Hepatocyte (in vitro differentiated cells): ENCODE data around the gene BBX. TPM values are rescaled to one million over a fixed set of nuclear protein-coding genes. Genes with fewer than 3 reads are reported as not detected.

Experiments
- DNase-seq: peaks from one replicate; pipeline ENCODE4 v3.0.0-alpha.2; 2016; ENCODE audit warnings: low spot score
- H2AFZ ChIP-seq: fragments of 200-600 bp; sonication (generic); 2 replicates; pipeline ENCODE4 v1.6.0; 2016; ENCODE audit warnings: antibody characterized with exemption, mild to moderate bottlenecking
- H3K27ac ChIP-seq: fragments of 200-600 bp; sonication (generic); 2 replicates; pipeline ENCODE4 v1.5.1; 2016; ENCODE audit warnings: mild to moderate bottlenecking
- H3K27me3 ChIP-seq: fragments of 200-600 bp; sonication (generic); 2 replicates; pipeline ENCODE4 v1.6.1; 2016
- H3K36me3 ChIP-seq: fragments of 200-600 bp; sonication (generic); replicated peaks from 2 replicates; pipeline ENCODE4 v1.5.1; 2016; ENCODE audit warnings: low read depth; ENCODE audit not compliant: insufficient read depth
- H3K4me1 ChIP-seq: fragments of 200-600 bp; sonication (generic); 2 replicates; pipeline ENCODE4 v1.5.1; 2016; ENCODE audit warnings: mild to moderate bottlenecking, moderate library complexity; ENCODE audit not compliant: insufficient read depth
- H3K4me2 ChIP-seq: fragments of 200-600 bp; sonication (generic); 2 replicates; pipeline ENCODE4 v1.6.0; 2016
- H3K4me3 ChIP-seq: fragments of 200-600 bp; sonication (generic); 2 replicates; pipeline ENCODE4 v1.5.1; 2016; ENCODE audit warnings: mild to moderate bottlenecking
- H3K79me2 ChIP-seq: fragments of 200-600 bp; sonication (generic); 2 replicates; pipeline ENCODE4 v1.6.0; 2017; ENCODE audit warnings: mild to moderate bottlenecking
- H3K9me2 ChIP-seq: fragments of 200-600 bp; sonication (generic); replicated peaks from 2 replicates; pipeline ENCODE4 v1.6.0; 2017; ENCODE audit warnings: mild to moderate bottlenecking; ENCODE audit not compliant: insufficient read depth
- H3K9me3 ChIP-seq: fragments of 200-600 bp; sonication (generic); 2 replicates; pipeline ENCODE4 v1.5.1; 2016; ENCODE audit warnings: low read depth, mild to moderate bottlenecking
- H4K20me1 ChIP-seq: fragments of 200-600 bp; sonication (generic); 2 replicates; pipeline ENCODE4 v1.6.0; 2016; ENCODE audit warnings: mild to moderate bottlenecking; ENCODE audit not compliant: insufficient read depth, poor library complexity, severe bottlenecking
- CTCF ChIP-seq: fragments of 200-600 bp; sonication (generic); IDR thresholded peaks from 2 replicates; pipeline ENCODE4 v1.5.1; 2016; ENCODE audit warnings: antibody characterized with exemption, mild to moderate bottlenecking; ENCODE audit not compliant: poor library complexity
- EZH2 ChIP-seq: fragments of 200-600 bp; sonication (generic); IDR thresholded peaks from 2 replicates; pipeline ENCODE4 v1.6.1; 2016; ENCODE audit warnings: antibody characterized with exemption, mild to moderate bottlenecking, borderline replicate concordance
- EZH2phosphoT487 ChIP-seq: fragments of 200-600 bp; sonication (generic); IDR thresholded peaks from one replicate; pipeline ENCODE4 v1.6.1; 2018; ENCODE audit warnings: antibody characterized with exemption, mild to moderate bottlenecking, low read depth, moderate library complexity; ENCODE audit not compliant: unreplicated experiment, severe bottlenecking
- WGBS: methylation state at CpG from one replicate; pipeline ENCODE4 v1.1.6; 2016; ENCODE audit warnings: low lambda C conversion rate; ENCODE audit errors: missing lambda C conversion rate; 5-methylcytosine and 5-hydroxymethylcytosine counted together
- polyA plus RNA-seq: library from polyadenylated mRNA; unstranded; fragments of >200 nt; fragmentation: Nextera tagmentation; extraction: Ambion mirVana; gene quantifications from 2 replicates; pipeline ENCODE4 v1.2.1, GENCODE V29; 2016
- total RNA-seq: library from RNA; depleted of rRNA; stranded (reverse); fragments of >200 nt; gene quantifications from 2 replicates; pipeline ENCODE4 v1.2.3, GENCODE V29; 2014

The BBX gene
- total and polyA plus RNA-seq, 2 experiments from 2014 or later, result 63.7 to 75.2 TPM

GRCh38 chr3:107662124-107662507 lies 139.4 kb downstream of the BBX start:
- H2AFZ ChIP-seq, result no peak overlapping the region
- H3K9me3 ChIP-seq, result no peaks in the 10 kb centered on the region
- H3K4me2 ChIP-seq, result peak overlapping the region; percentile 32
- DNase-seq, result peak; percentile 31
- WGBS, result 67% methylated on average over 4 of the region's 4 CpGs
- H3K36me3 ChIP-seq, result no peaks in the 10 kb centered on the region
- TF ChIP-seq EZH2 (no peak), CTCF (no peak), EZH2phosphoT487 (no peak)
- H3K27me3 ChIP-seq, result no peaks in the 10 kb centered on the region
- no peaks in the 10 kb centered on the region for H3K9me2 ChIP-seq
- H3K4me1 ChIP-seq, result peaks cover 7% of the 10 kb centered on the region
- H4K20me1 ChIP-seq, result no peaks in the 10 kb centered on the region
- peak overlapping the region; percentile 59 for H3K27ac ChIP-seq
- H3K79me2 ChIP-seq, result peaks cover 4% of the 10 kb centered on the region
- H3K4me3 ChIP-seq, result no peak overlapping the region

GRCh38 chr3:107662586-107662985 lies 139.8 kb downstream of the BBX start:
- no peaks in the 10 kb centered on the region for H3K9me3 ChIP-seq
- WGBS, result 73% methylated on average over 7 of the region's 7 CpGs
- H3K79me2 ChIP-seq, result peaks cover 4% of the 10 kb centered on the region
- no peak overlapping the region for H3K4me3 ChIP-seq
- H3K4me1 ChIP-seq, result peaks cover 7% of the 10 kb centered on the region
- no peaks in the 10 kb centered on the region for H3K27me3 ChIP-seq
- H3K36me3 ChIP-seq, result no peaks in the 10 kb centered on the region
- H4K20me1 ChIP-seq, result no peaks in the 10 kb centered on the region
- peak overlapping the region; percentile 59 for H3K27ac ChIP-seq
- H3K4me2 ChIP-seq, result peak overlapping the region; percentile 32
- TF ChIP-seq CTCF (no peak), EZH2 (no peak), EZH2phosphoT487 (no peak)
- H2AFZ ChIP-seq, result no peak overlapping the region
- DNase-seq, result no peak
- H3K9me2 ChIP-seq, result no peaks in the 10 kb centered on the region

GRCh38 chr3:107663266-107663665 lies 140.5 kb downstream of the BBX start:
- Histone ChIP-seq H3K4me3 (no peak overlapping the region), H3K27me3 (no peaks in the 10 kb centered on the region), H3K36me3 (no peaks in the 10 kb centered on the region), H3K79me2 (peaks cover 4% of the 10 kb centered on the region), H4K20me1 (no peaks in the 10 kb centered on the region), H3K27ac (no peak overlapping the region), H3K9me3 (no peaks in the 10 kb centered on the region), H3K4me2 (no peak overlapping the region), H2AFZ (no peak overlapping the region), H3K4me1 (peaks cover 7% of the 10 kb centered on the region), H3K9me2 (no peaks in the 10 kb centered on the region)
- DNase-seq, result no peak
- WGBS, result 44% methylated on average over 2 of the region's 2 CpGs
- no peak for TF ChIP-seq EZH2
- no peak for TF ChIP-seq EZH2phosphoT487
- TF ChIP-seq CTCF, result no peak

- Histone ChIP-seq H3K4me3 (no peak overlapping the region), H2AFZ (no peak overlapping the region), H3K4me2 (no peak overlapping the region), H3K79me2 (peaks cover 4% of the 10 kb centered on the region), H3K4me1 (peaks cover 7% of the 10 kb centered on the region), H4K20me1 (no peaks in the 10 kb centered on the region), H3K36me3 (no peaks in the 10 kb centered on the region), H3K27me3 (no peaks in the 10 kb centered on the region), H3K27ac (no peak overlapping the region), H3K9me2 (no peaks in the 10 kb centered on the region), H3K9me3 (no peaks in the 10 kb centered on the region)
- no peak for DNase-seq
- 95% methylated on average over 2 of the region's 2 CpGs for WGBS
- no peak for TF ChIP-seq EZH2
- peak; percentile 11 for TF ChIP-seq CTCF
- TF ChIP-seq EZH2phosphoT487, result no peak
Observed at GRCh38 chr3:107664614-107665013, 141.9 kb downstream of the BBX start.
